MCF 10A (cell line): Measurements from ENCODE around the gene CATSPERE. TPM values are rescaled to one million over a fixed set of nuclear protein-coding genes. Genes with fewer than 3 reads are reported as not detected.
A peak's percentile ranks its signal among the peaks of the same experiment; 100 is the strongest.

Source experiments
- BruUV-seq: library from RNA; stranded (reverse); fragments of 400-500 nt; replicated peaks from 2 replicates; lab custom pipeline; 2021; lab: Mats Ljungman, UMichigan
- CTCF ChIA-PET: fragments of 300-600 bp; sonication (Branson Sonifier 250); formaldehyde crosslinking; extraction: SDS; loops from one replicate; lab custom pipeline; 2021; ENCODE audit warnings: antibody characterized with exemption, inconsistent platforms; lab: Yijun Ruan, JAX
- POLR2A ChIA-PET: fragments of 300-600, 350-650 bp; sonication (Branson Sonifier 250); formaldehyde crosslinking; extraction: SDS; loops from one replicate; lab custom pipeline; 2020; ENCODE audit warnings: antibody characterized with exemption, inconsistent platforms; lab: Yijun Ruan, JAX
- DNase-seq: peaks from one replicate; pipeline ENCODE4 v3.0.0-alpha.2; 2018; ENCODE audit not compliant: unreplicated experiment
- H3K27ac Mint-ChIP-seq: one replicate; pipeline ENCODE4 v1.8.0; 2022; ENCODE audit warnings: mild to moderate bottlenecking, low read depth, mixed read lengths; ENCODE audit not compliant: unreplicated experiment
- H3K27me3 Mint-ChIP-seq: one replicate; pipeline ENCODE4 v1.8.0; 2022; ENCODE audit warnings: mixed read lengths; ENCODE audit not compliant: insufficient read depth, unreplicated experiment
- H3K36me3 Mint-ChIP-seq: one replicate; pipeline ENCODE4 v1.8.0; 2022; ENCODE audit warnings: mild to moderate bottlenecking, moderate library complexity, mixed read lengths; ENCODE audit not compliant: insufficient read depth, unreplicated experiment
- H3K4me1 Mint-ChIP-seq: one replicate; pipeline ENCODE4 v1.8.0; 2022; ENCODE audit warnings: mixed read lengths; ENCODE audit not compliant: insufficient read depth, unreplicated experiment
- H3K4me3 Mint-ChIP-seq: one replicate; pipeline ENCODE4 v1.8.0; 2022; ENCODE audit warnings: mild to moderate bottlenecking, moderate library complexity, mixed read lengths; ENCODE audit not compliant: unreplicated experiment
- H3K9me3 Mint-ChIP-seq: one replicate; pipeline ENCODE4 v1.8.0; 2022; ENCODE audit warnings: mixed read lengths; ENCODE audit not compliant: unreplicated experiment
- CTCF ChIP-seq: fragments of 200-600 bp; IDR thresholded peaks from one replicate; pipeline ENCODE4 v1.8.0; 2022; ENCODE audit warnings: antibody characterized with exemption, mild to moderate bottlenecking; ENCODE audit not compliant: unreplicated experiment
- intact Hi-C: fragments of 100-400 bp; cut with micrococcal nuclease; formaldehyde crosslinking; loops from 2 replicates; pipeline ENCODE4 v1.14.1; 2022
- total RNA-seq: library from RNA; stranded (reverse); gene quantifications from 2 replicates; pipeline ENCODE4 v1.2.3, GENCODE V29; 2022

CATSPERE gene
- total RNA-seq, 1 experiment from 2014 or later, result 2.1 TPM

GRCh38 chr1:244414543-244414942 is 46.5 kb upstream of the CATSPERE start:
- CTCF ChIA-PET, result interaction anchor here (0.6 to 3.3 kb wide), 29 partner anchors 9 to 628 kb away, joined by 3 to 36 read pairs (median 4); no protein-coding TSS in a partner anchor
- H3K27ac Mint-ChIP-seq, result peak overlapping the region; percentile 49
- POLR2A ChIA-PET, result interaction anchor here (0.5 to 4.1 kb wide), 24 partner anchors 8 to 703 kb away, joined by 3 to 31 read pairs (median 5); partner anchors contain the start of gene ADSS2
- peak; percentile 35 for TF ChIP-seq CTCF
- no peak overlapping the region for H3K4me3 Mint-ChIP-seq
- no peaks in the 10 kb centered on the region for H3K27me3 Mint-ChIP-seq
- H3K9me3 Mint-ChIP-seq, result no peaks in the 10 kb centered on the region
- peaks cover 19% of the 10 kb centered on the region for H3K4me1 Mint-ChIP-seq
- intact Hi-C loops, result loop anchor here (1.0 to 5.0 kb wide), 3 partner anchors 115 to 1072 kb away; no protein-coding TSS in a partner anchor
- BruUV-seq, result no TSS peak
- H3K36me3 Mint-ChIP-seq, result peaks cover 97% of the 10 kb centered on the region
- peak; percentile 74 for DNase-seq

GRCh38 chr1:244419024-244419423 is 42.0 kb upstream of the CATSPERE start:
- CTCF ChIA-PET, result interaction anchor here (0.6 to 1.6 kb wide), 4 partner anchors 12 to 895 kb away, joined by 3 to 4 read pairs (median 4); no protein-coding TSS in a partner anchor
- no peaks in the 10 kb centered on the region for H3K27me3 Mint-ChIP-seq
- DNase-seq, result no peak
- BruUV-seq, result no TSS peak
- POLR2A ChIA-PET, result interaction anchor here (1.2 to 2.6 kb wide), 5 partner anchors 8 to 96 kb away, joined by 3 to 9 read pairs (median 5); no protein-coding TSS in a partner anchor
- no peak for TF ChIP-seq CTCF
- H3K4me1 Mint-ChIP-seq, result peaks cover 10% of the 10 kb centered on the region
- H3K4me3 Mint-ChIP-seq, result no peak overlapping the region
- H3K36me3 Mint-ChIP-seq, result peaks cover 98% of the 10 kb centered on the region
- no peaks in the 10 kb centered on the region for H3K9me3 Mint-ChIP-seq
- no peak overlapping the region for H3K27ac Mint-ChIP-seq
- intact Hi-C loops, result no loop called here

GRCh38 chr1:244422174-244422573 is 38.9 kb upstream of the CATSPERE start:
- ChIA-PET POLR2A (interaction anchor here (1.2 to 1.8 kb wide), 2 partner anchors 10 to 11 kb away, joined by 3 to 7 read pairs; no protein-coding TSS in a partner anchor), CTCF (interaction anchor here (1.3 to 5.8 kb wide), 3 partner anchors 7 to 374 kb away, joined by 4 to 36 read pairs (median 11); no protein-coding TSS in a partner anchor)
- peaks cover 5% of the 10 kb centered on the region for H3K4me1 Mint-ChIP-seq
- H3K36me3 Mint-ChIP-seq, result peaks cover 90% of the 10 kb centered on the region
- H3K4me3 Mint-ChIP-seq, result no peak overlapping the region
- H3K9me3 Mint-ChIP-seq, result no peaks in the 10 kb centered on the region
- TF ChIP-seq CTCF, result no peak
- no TSS peak for BruUV-seq
- H3K27ac Mint-ChIP-seq, result peak overlapping the region; percentile 2
- intact Hi-C loops, result no loop called here
- no peak for DNase-seq
- no peaks in the 10 kb centered on the region for H3K27me3 Mint-ChIP-seq

- H3K36me3 Mint-ChIP-seq, result peaks cover 76% of the 10 kb centered on the region
- BruUV-seq, result no TSS peak
- H3K27me3 Mint-ChIP-seq, result no peaks in the 10 kb centered on the region
- no peak overlapping the region for H3K4me3 Mint-ChIP-seq
- CTCF ChIA-PET, result interaction anchor here (1.1 to 5.8 kb wide), 3 partner anchors 10 to 26 kb away, joined by 4 to 36 read pairs (median 5); no protein-coding TSS in a partner anchor
- POLR2A ChIA-PET, result interaction anchor here (0.8 to 2.8 kb wide), 9 partner anchors 9 to 736 kb away, joined by 3 to 8 read pairs (median 4); no protein-coding TSS in a partner anchor
- DNase-seq, result no peak
- peak overlapping the region; percentile 17 for H3K27ac Mint-ChIP-seq
- peaks cover 5% of the 10 kb centered on the region for H3K4me1 Mint-ChIP-seq
- intact Hi-C loops, result no loop called here
- TF ChIP-seq CTCF, result no peak
- H3K9me3 Mint-ChIP-seq, result no peaks in the 10 kb centered on the region
Measured at GRCh38 chr1:244424649-244425334, 36.3 kb upstream of the CATSPERE start.
